Right lobe of liver (tissue), 4 donors: Measurements from ENCODE around the gene BANP.

ENCODE experiments used
- CTCF ChIP-seq, 4 donors: fragments of 200-600 bp in 3 of 4; fragments of 450-650 bp in 1 of 4; IDR thresholded peaks; one replicate each; pipeline versions ENCODE4 v1.5.1 to v1.8.0; 2016 to 2022; ENCODE audit warnings: antibody characterized with exemption in 4 of 4, mild to moderate bottlenecking in 2 of 4
- POLR2A ChIP-seq: fragments of 450-650 bp; IDR thresholded peaks from one replicate; pipeline ENCODE4 v1.6.1; 2017; ENCODE audit warnings: antibody characterized with exemption, mild to moderate bottlenecking
- donor health status: DM: no; HTN: no; CAD: no.
- donor health status: DM: no; HTN: no; CAD: no.
- donor health status: DM: no; HTN: yes; CAD: no.

- TF ChIP-seq CTCF (IDR thresholded peaks at IDR 0.05) (no peak), POLR2A (no peak)
Measured at GRCh38 chr16:87960852-87961251, 9.6 kb downstream of the BANP start.
